Sigmoid colon (tissue), 7 donors: ENCODE measurements around the gene PIGR. TPM values are rescaled to one million over a fixed set of nuclear protein-coding genes. Genes with fewer than 3 reads are reported as not detected.

Experiments used
- DNase-seq: peaks from one replicate; pipeline ENCODE4 v3.0.0-alpha.2; 2019
- H3K27ac ChIP-seq, 4 donors: fragments of 200-600 bp; sonication (generic); one replicate each; pipeline ENCODE4 v1.5.1; 2016 to 2019; ENCODE audit warnings: mild to moderate bottlenecking in 1 of 4
- H3K27me3 ChIP-seq, 3 donors: fragments of 200-600 bp; sonication (generic); one replicate each; pipeline ENCODE4 v1.5.1; 2019; ENCODE audit warnings: mild to moderate bottlenecking in 1 of 3
- H3K36me3 ChIP-seq, 4 donors: fragments of 200-600 bp; sonication (generic); one replicate each; pipeline ENCODE4 v1.5.1; 2016 to 2019
- H3K4me1 ChIP-seq, 4 donors: fragments of 200-600 bp; sonication (generic); one replicate each; pipeline ENCODE4 v1.5.1; 2017 to 2019
- H3K4me3 ChIP-seq, 4 donors: fragments of 200-600 bp; sonication (generic); one replicate each; pipeline ENCODE4 v1.5.1; 2017 to 2019; ENCODE audit warnings: mild to moderate bottlenecking in 2 of 4, moderate library complexity in 1 of 4
- H3K9me3 ChIP-seq, 4 donors: fragments of 200-600 bp in 3 of 4; sonication (generic) in 3 of 4; one replicate each; pipeline versions ENCODE4 v1.5.1 to v1.6.1; 2013 to 2019
- EP300 ChIP-seq, 4 donors: sonication (generic); formaldehyde crosslinking; IDR thresholded peaks; one replicate each; pipeline ENCODE4 v1.6.1; 2017; ENCODE audit warnings: antibody characterized with exemption in 4 of 4
- POLR2A ChIP-seq, 2 donors: fragments of 450-650 bp; IDR thresholded peaks; one replicate each; pipeline ENCODE4 v1.6.1; 2016; ENCODE audit warnings: antibody characterized with exemption in 2 of 2, mild to moderate bottlenecking in 2 of 2, moderate library complexity in 2 of 2
- POLR2AphosphoS5 ChIP-seq, 4 donors: sonication (generic); formaldehyde crosslinking; IDR thresholded peaks; one replicate each; pipeline ENCODE4 v1.6.1; 2017; ENCODE audit warnings: antibody characterized with exemption in 4 of 4
- WGBS, 2 donors: extraction: QIAGEN DNeasy Blood & Tissue Kit; methylation state at CpG; one replicate each; pipeline ENCODE4 v1.1.7; 2013; 5-methylcytosine and 5-hydroxymethylcytosine counted together
- intact Hi-C: fragments of 100-400 bp; cut with DNase I; formaldehyde crosslinking; loops from one replicate; pipeline ENCODE4 v1.15.1; 2023
- polyA plus RNA-seq, 3 donors: library from polyadenylated mRNA; stranded (reverse); fragments of 200-250 nt; gene quantifications; one replicate each; pipeline ENCODE4 v1.2.3, GENCODE V29; 2013
- total RNA-seq, 4 donors: library from RNA; depleted of rRNA; stranded (reverse); fragments of >200 nt; gene quantifications; one replicate each; pipeline ENCODE4 v1.1.0, GENCODE V29; 2016
- TF ChIP-seq, protein P1 (sequence below), 4 experiments: fragments of 450-650 bp in 3 of 4; fragments of 200-600 bp in 1 of 4; IDR thresholded peaks; one replicate each; pipeline ENCODE4 v1.5.1; 2016 to 2019; ENCODE audit warnings: antibody characterized with exemption in 4 of 4, mild to moderate bottlenecking in 3 of 4, moderate library complexity in 2 of 4
- donor health status: healthy with polysubstance abuse.
- donor health status: Bipolar disorder and iron deficiency.
- donor health status: healthy.

PIGR gene
- total and polyA plus RNA-seq, 7 donors = 0.16 to 3,648 (median 86.3) TPM; not detected in 1

GRCh38 chr1:206939131-206939530, 7.1 kb downstream of the PIGR start:
- WGBS, 2 donors = 22 to 75% methylated on average over 13 of the region's 13 CpGs
- no peak overlapping the region for H3K27ac ChIP-seq
- no peaks in the 10 kb centered on the region for H3K4me1 ChIP-seq
- TF ChIP-seq POLR2A (IDR thresholded peaks at IDR 0.05) = no peak
- TF ChIP-seq, protein P1, sequence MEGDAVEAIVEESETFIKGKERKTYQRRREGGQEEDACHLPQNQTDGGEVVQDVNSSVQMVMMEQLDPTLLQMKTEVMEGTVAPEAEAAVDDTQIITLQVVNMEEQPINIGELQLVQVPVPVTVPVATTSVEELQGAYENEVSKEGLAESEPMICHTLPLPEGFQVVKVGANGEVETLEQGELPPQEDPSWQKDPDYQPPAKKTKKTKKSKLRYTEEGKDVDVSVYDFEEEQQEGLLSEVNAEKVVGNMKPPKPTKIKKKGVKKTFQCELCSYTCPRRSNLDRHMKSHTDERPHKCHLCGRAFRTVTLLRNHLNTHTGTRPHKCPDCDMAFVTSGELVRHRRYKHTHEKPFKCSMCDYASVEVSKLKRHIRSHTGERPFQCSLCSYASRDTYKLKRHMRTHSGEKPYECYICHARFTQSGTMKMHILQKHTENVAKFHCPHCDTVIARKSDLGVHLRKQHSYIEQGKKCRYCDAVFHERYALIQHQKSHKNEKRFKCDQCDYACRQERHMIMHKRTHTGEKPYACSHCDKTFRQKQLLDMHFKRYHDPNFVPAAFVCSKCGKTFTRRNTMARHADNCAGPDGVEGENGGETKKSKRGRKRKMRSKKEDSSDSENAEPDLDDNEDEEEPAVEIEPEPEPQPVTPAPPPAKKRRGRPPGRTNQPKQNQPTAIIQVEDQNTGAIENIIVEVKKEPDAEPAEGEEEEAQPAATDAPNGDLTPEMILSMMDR (IDR thresholded peaks at IDR 0.05) = no peak
- TF ChIP-seq EP300 (IDR thresholded peaks at IDR 0.05) = no peak
- no peak for TF ChIP-seq POLR2AphosphoS5 (IDR thresholded peaks at IDR 0.05)
- no peaks in the 10 kb centered on the region for H3K9me3 ChIP-seq
- no peak for DNase-seq
- H3K36me3 ChIP-seq = no peaks in the 10 kb centered on the region
- no peak overlapping the region for H3K4me3 ChIP-seq
- no peaks in the 10 kb centered on the region for H3K27me3 ChIP-seq
- intact Hi-C loops = no loop called here

- Histone ChIP-seq H3K4me1 (no peaks in the 10 kb centered on the region), H3K27ac (no peak overlapping the region), H3K9me3 (no peaks in the 10 kb centered on the region), H3K36me3 (no peaks in the 10 kb centered on the region), H3K4me3 (no peak overlapping the region), H3K27me3 (no peaks in the 10 kb centered on the region)
- DNase-seq = no peak
- TF ChIP-seq POLR2AphosphoS5 (IDR thresholded peaks at IDR 0.05) (no peak), POLR2A (IDR thresholded peaks at IDR 0.05) (no peak), EP300 (IDR thresholded peaks at IDR 0.05) (no peak)
- TF ChIP-seq, protein P1 (IDR thresholded peaks at IDR 0.05) = no peak
- WGBS, 2 donors = 49 to 78% methylated on average over 6 of the region's 6 CpGs
- intact Hi-C loops = no loop called here
Observed at GRCh38 chr1:206937425-206937824, 8.8 kb downstream of the PIGR start.

DNA sequence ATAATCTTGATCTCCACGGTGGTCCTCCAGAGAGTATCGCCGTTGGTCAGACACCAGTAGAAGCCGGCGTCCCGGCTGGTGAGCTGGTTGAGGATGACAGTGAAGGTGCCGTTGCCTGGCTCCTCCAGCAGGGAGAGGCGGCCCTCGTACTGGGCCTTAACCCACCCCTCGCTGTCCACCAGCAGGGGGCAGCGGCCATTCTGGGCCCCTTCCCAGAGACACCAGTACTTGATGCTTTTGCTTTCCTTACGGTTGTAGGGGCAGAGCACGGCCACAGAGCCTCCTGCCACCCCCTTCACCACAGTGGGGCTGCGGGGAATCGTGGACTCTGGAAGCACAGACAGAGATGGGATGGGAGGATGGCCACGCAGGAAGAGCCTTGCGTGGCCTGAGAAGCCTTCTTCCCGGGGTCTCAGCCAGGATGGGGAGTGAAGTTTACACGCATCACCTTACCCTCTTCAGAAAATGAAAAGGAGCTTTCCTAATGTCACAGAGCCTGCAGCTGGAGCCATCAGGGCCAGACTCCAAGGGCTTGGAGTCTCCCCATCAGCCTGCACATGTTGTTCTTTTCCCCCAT, 10.7 kb downstream of the PIGR start:
- TF ChIP-seq POLR2A (IDR thresholded peaks at IDR 0.05) (no peak), POLR2AphosphoS5 (IDR thresholded peaks at IDR 0.05) (no peak), EP300 (IDR thresholded peaks at IDR 0.05) (no peak)
- TF ChIP-seq, protein P1 (IDR thresholded peaks at IDR 0.05) = peak in 2 of 4 experiments; percentile 13 to 28
- DNase-seq = no peak
- Histone ChIP-seq H3K4me1 (no peaks in the 10 kb centered on the region), H3K27ac (no peak overlapping the region), H3K27me3 (no peaks in the 10 kb centered on the region), H3K36me3 (no peaks in the 10 kb centered on the region), H3K9me3 (no peaks in the 10 kb centered on the region), H3K4me3 (no peak overlapping the region)
- 46 to 67% methylated on average over 19 of the region's 19 CpGs for WGBS, 2 donors
- intact Hi-C loops = no loop called here

GRCh38 chr1:206933333-206933945, 12.8 kb downstream of the PIGR start:
- 53 to 61% methylated on average over 8 of the region's 8 CpGs for WGBS, 2 donors
- H3K27ac ChIP-seq = no peak overlapping the region
- no peaks in the 10 kb centered on the region for H3K4me1 ChIP-seq
- no peaks in the 10 kb centered on the region for H3K36me3 ChIP-seq
- H3K27me3 ChIP-seq = no peaks in the 10 kb centered on the region
- no peak overlapping the region for H3K4me3 ChIP-seq
- intact Hi-C loops = no loop called here
- no peaks in the 10 kb centered on the region for H3K9me3 ChIP-seq
- TF ChIP-seq, protein P1 (IDR thresholded peaks at IDR 0.05) = peak in 2 of 4 experiments; percentile 11 to 18
- no peak for TF ChIP-seq EP300 (IDR thresholded peaks at IDR 0.05)
- no peak for TF ChIP-seq POLR2A (IDR thresholded peaks at IDR 0.05)
- no peak for DNase-seq
